ENCODE results near the gene CYTH1.

The CYTH1 gene

DNA sequence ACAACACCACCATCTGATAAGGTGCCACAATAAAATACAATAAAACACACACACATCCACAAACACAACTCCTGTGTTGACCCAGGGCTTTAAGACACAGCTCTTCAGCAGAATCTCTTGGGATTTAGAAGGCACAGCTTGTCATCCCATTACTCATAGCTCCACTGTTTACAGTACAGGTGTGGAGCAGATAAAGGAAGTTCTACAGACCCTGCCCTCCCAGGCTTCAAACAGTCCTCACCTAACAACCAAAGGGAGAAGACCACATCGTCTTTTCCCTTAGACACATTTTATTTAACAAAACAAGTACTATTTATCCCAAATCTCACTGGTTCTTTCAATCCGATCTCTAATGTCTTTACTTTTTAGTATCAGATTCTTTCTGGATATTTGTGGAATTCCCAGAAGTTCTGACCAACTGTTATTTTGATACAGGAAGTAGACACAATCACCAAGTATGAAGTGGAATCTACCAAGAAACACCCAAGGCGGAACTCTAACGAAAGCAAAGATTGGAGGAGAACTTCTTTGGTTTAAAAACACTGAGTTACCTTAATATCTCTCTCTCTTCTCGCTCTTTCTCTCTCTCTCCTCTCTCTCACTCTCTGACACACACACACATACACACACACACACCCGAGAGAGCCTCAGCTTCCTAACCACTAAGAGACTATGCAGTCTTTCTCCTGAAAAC lies 46.1 kb downstream of the CYTH1 start:
- DNase-seq (ENCODE audit: low read depth), result peak; percentile 72

GRCh38 chr17:78734793-78735641 lies 47.1 kb downstream of the CYTH1 start:
- DNase-seq (ENCODE audit: low read depth), result no peak

DNA sequence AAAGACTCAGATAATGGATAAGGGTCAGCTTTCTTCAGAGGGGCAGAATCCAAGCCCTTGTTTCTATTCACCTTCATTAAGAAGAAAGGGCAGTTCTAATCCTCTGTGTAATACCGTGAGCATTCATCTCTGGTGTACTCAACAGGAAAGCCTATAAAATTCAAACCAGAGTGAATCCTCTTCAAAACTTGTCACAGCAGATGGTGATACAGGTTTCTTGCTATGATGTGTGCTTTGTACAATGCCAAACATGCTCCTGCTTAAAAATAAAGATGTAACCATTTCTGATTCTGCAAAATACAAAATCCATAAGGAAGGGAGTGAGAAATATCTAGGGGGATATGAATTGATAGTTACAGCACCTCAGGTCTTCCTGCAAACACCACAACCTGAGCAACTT lies 49.7 kb downstream of the CYTH1 start:
- no peak for DNase-seq (ENCODE audit: low read depth)

DNA sequence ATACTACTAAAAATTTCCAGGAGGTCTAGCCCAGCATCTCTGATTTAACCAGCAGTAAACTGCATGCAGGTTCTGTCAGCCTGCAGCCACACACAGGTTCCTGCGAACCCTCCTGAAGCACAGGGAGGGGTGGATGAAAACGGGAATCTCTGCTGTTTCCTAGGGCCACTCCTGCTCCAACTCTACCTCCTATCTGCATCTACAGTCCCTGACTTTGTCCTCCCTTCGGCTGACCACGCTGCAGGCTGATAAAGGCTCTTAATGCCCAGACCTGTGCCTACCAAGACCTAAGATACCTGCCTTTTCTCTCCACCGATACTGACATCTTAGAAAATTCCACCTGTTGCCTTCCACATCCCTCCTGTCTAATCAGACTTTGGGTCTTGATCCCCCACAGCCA lies 50.2 kb downstream of the CYTH1 start:
- DNase-seq (ENCODE audit: low read depth), result no peak

- DNase-seq (ENCODE audit: low read depth), result no peak
Observed at GRCh38 chr17:78729641-78730040, 52.4 kb downstream of the CYTH1 start.

DNA sequence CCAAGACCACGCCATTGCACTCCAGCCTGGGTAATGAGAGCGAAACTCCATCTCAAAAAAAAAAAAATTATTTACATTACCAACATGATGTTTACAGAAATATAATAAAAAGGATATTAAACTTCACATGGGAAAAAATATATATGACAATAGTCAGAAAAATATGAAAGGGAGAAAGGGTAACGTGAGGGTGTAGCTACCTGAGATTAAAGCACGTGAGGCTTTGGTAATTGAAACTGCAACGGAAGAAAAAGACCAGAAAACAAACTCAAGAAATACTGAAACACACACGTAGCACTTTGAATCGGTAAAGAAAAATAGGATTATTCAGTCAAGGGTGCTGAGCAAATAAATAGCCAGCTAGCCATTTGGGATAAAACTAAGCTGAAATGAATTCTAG lies 53.6 kb downstream of the CYTH1 start:
- no peak for DNase-seq (ENCODE audit: low read depth)

DNA sequence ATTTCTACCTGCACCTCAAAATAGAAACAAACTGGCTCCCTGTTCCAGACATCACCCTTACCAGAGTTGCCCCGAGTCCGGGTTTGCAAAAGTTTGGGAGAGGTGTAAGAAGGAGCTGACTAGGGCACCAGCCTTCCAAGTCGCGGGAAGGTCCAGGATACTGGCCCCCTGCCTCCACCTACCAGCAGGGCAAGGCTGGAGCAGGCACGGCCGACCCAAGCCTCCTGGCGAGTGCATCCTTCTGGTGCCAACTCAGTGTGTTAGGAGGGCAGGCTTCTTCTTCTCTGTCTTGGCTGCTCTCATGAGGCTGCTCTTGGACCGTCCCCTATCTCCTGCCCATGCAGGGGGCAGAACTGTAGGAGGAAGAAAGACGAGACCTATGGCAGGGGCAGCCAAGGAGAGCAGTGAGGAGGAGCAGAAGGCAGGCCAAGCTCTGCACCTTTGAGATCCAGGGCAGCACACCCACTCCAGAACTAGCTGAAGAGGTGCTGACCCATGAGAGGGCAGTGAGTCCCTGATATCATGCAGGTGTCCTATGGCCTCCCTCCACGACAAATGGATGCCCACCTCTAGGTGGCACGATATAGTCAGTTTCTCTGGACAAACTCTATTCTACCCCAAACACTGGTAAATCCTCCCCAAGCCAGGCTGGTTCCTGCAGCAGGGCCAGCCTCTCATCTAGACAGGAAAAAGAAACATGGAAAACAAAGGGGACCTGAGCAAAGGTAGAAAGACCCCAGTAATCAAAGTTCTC lies 54.4 kb downstream of the CYTH1 start:
- DNase-seq (ENCODE audit: low read depth), result no peak

DNA sequence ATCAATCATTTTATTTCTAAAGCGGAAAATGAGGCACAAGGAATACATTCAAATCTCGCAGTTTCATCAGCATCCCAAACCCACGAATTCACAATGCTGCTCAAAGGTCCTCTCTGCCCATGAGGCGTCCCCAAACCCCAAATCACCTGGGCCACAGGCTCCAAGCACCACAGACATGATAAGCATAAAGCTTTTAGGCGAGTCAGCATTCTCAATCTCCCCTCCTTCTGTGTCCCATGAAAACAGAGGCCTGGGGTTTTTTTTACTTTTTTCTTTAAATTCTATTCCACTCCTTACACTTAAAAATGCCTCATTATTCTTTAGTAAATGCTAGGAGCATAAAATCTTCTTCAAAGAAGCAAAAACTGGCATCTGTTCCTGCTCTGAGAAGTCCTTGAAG lies 55.0 kb downstream of the CYTH1 start:
- DNase-seq (ENCODE audit: low read depth), result no peak

- DNase-seq (ENCODE audit: low read depth), result no peak
Observed at GRCh38 chr17:78726513-78726912, 55.6 kb downstream of the CYTH1 start.

GRCh38 chr17:78725448-78726021 lies 56.5 kb downstream of the CYTH1 start:
- no peak for DNase-seq (ENCODE audit: low read depth)

- no peak for DNase-seq (ENCODE audit: low read depth)
Observed at GRCh38 chr17:78724999-78725398, 57.1 kb downstream of the CYTH1 start.

GRCh38 chr17:78724544-78724943 lies 57.5 kb downstream of the CYTH1 start:
- peak; percentile 24 for DNase-seq (ENCODE audit: low read depth)

DNA sequence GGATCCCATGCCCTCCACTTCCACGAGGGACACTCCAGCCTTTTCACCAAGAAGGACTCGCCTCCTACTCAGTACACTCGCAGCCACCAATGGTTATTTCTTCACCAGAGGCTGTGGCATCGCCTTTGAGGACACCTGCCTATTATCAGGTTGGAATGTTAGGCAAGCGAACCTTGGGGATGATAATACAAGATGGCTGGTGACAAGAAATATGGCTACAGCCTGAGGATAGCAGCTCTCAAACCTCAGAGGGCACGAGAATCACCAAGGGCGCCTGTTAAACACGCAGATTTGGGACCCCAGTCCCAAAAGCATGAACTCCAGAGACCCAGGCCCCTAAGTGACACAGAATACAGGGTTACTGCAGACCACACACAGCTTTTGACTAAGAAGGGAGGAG lies 58.1 kb downstream of the CYTH1 start:
- DNase-seq (ENCODE audit: low read depth), result no peak

GRCh38 chr17:78723001-78723796 lies 58.9 kb downstream of the CYTH1 start:
- DNase-seq (ENCODE audit: low read depth), result peak; percentile 43

DNA sequence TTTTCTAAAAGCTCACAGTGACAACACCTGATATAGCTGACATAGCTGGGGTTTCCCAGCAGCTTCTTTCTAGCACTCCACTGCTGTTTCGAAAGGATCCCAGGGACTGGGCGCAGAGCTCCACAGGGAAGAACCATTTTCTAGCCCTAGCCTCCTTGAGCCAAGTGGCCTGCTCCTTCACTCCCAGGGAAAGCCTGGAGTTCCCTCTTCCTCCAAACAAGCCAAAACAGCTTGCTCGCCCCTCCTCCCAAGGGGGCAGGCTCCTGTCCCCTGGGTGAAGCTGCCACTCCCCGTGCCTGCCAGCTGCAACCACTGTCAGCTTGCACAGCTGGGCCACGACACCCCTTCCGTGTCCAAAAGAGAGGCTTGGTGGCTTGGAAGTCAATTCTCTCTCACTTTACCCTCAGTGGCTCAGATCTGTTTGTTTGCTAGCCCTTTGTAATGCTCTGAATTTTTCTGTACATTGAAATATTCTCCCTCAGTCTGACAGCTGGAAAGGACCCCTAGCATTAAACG lies 59.8 kb downstream of the CYTH1 start:
- no peak for DNase-seq (ENCODE audit: low read depth)

- peak; percentile 64 for DNase-seq (ENCODE audit: low read depth)
Observed at GRCh38 chr17:78719630-78720298, 62.3 kb downstream of the CYTH1 start.

DNA sequence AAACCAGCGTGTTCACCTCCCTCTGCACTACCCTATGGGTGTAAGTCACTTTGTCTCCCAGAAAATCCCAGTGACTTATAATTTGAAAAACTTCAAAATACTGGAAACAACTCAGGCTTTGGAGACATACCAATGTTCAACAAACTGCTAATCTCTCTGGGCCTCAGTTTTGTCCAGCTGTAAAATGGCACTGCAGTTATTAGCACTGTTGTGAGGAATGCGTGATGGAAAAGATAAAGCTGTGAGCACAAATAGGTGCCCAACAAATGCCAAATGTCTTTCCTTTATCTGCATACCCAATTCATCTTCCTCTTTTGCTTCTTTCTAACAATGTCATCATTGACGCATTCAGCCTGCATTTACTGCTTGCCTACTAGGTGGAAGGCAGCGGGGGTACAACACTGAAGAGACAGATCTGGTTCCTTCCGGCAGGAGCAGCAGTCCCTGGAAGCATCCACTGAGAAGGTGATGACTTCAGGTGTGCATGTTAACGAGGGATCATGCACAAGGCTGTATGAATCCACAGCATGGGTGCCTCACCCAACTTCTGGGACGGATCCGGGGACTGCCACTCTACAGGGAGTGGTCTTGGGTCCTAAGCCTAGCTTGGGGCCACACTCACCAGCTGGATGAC lies 63.4 kb downstream of the CYTH1 start:
- no peak for DNase-seq (ENCODE audit: low read depth)

GRCh38 chr17:78717431-78717980 lies 64.6 kb downstream of the CYTH1 start:
- DNase-seq (ENCODE audit: low read depth), result no peak

DNA sequence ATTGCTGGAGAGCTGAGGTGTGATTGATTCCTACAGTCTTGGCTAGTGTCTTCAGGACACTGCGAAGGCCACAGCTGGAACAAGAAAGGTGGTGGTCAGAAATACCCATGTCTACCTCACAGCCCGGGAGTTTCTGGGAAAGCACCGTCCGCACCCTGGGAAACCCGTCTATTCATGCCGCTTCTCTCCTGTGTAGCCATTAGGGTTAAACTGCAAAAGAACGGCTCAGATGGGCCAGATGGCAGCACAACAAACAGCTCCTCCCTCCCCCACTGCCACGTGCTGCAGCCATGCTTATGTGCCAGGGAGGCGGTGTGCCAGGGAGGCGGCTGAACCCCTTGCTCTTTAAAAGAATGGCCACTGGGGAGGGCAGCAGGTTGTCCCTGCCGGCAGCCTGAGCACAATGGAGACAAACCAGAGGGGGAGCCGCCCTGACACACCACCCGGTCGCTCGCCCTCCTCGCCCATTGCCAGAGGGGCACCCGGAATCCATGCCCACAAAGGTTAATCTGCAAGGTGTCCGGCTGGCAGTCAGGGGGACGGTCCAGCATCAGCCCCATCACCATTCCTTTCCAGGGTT lies 65.2 kb downstream of the CYTH1 start:
- DNase-seq (ENCODE audit: low read depth), result no peak

DNA sequence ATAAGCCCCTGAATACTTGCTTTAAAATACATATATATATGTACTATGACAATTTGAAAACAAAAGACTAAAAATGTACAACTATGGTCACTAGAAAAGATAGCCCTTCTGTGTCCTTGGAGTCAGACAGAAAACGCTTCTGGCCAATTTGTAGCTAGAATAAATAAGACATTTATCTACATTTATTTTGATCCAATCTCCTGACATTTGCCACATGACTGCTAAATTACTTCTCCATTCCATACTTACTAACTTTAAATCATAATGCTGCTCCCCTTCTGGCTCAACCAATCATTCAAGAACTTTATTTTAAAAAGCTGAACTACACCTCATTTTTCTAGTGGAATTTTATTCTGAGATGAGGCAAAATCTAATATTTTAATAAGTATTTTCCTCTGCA lies 65.8 kb downstream of the CYTH1 start:
- no peak for DNase-seq (ENCODE audit: low read depth)

Data from amniotic epithelial cell (primary cell).